HG02938 (cell line): Measurements from ENCODE around the gene CD109.

Source experiments
- ATAC-seq: cut with Tn5 transposase; IDR thresholded peaks from one replicate; pipeline ENCODE4 v1.9.1; 2021; ENCODE audit warnings: mild to moderate bottlenecking, moderate library complexity; ENCODE audit not compliant: unreplicated experiment

Gene CD109

GRCh38 chr6:73724389-73724788 lies 28.4 kb downstream of the CD109 start:
- no peak for ATAC-seq

GRCh38 chr6:73725192-73725591 lies 29.2 kb downstream of the CD109 start:
- ATAC-seq, result peak; percentile 46

- no peak for ATAC-seq
Measured at GRCh38 chr6:73727114-73727513, 31.1 kb downstream of the CD109 start.

- ATAC-seq, result peak; percentile 45
Measured at GRCh38 chr6:73728548-73729205, 32.7 kb downstream of the CD109 start.

GRCh38 chr6:73731285-73731684 lies 35.3 kb downstream of the CD109 start:
- ATAC-seq, result no peak

- peak; percentile 75 for ATAC-seq
Measured at GRCh38 chr6:73732845-73733675, 37.1 kb downstream of the CD109 start.

GRCh38 chr6:73733791-73734190 lies 37.8 kb downstream of the CD109 start:
- no peak for ATAC-seq

- no peak for ATAC-seq
Measured at GRCh38 chr6:73734832-73735453, 38.9 kb downstream of the CD109 start.

- no peak for ATAC-seq
Measured at GRCh38 chr6:73738367-73739028, 42.5 kb downstream of the CD109 start.

- ATAC-seq, result peak; percentile 75
Measured at GRCh38 chr6:73739096-73739495, 43.1 kb downstream of the CD109 start.

GRCh38 chr6:73742433-73742832 lies 46.4 kb downstream of the CD109 start:
- no peak for ATAC-seq

- ATAC-seq, result no peak
Measured at GRCh38 chr6:73743081-73743480, 47.1 kb downstream of the CD109 start.

GRCh38 chr6:73743556-73743955 lies 47.6 kb downstream of the CD109 start:
- ATAC-seq, result no peak

GRCh38 chr6:73746787-73747186 lies 50.8 kb downstream of the CD109 start:
- ATAC-seq, result no peak

GRCh38 chr6:73747289-73747688 lies 51.3 kb downstream of the CD109 start:
- ATAC-seq, result peak; percentile 99

- ATAC-seq, result no peak
Measured at GRCh38 chr6:73752943-73753342, 56.9 kb downstream of the CD109 start.

- ATAC-seq, result peak; percentile 55
Measured at GRCh38 chr6:73766040-73766439, 70.0 kb downstream of the CD109 start.

- no peak for ATAC-seq
Measured at GRCh38 chr6:73768558-73768957, 72.6 kb downstream of the CD109 start.

- no peak for ATAC-seq
Measured at GRCh38 chr6:73769976-73770375, 74.0 kb downstream of the CD109 start.

GRCh38 chr6:73774311-73774774 lies 78.3 kb downstream of the CD109 start:
- no peak for ATAC-seq

GRCh38 chr6:73779943-73780342 lies 83.9 kb downstream of the CD109 start:
- ATAC-seq, result no peak
